GM13976 (cell line): Measurements from ENCODE around the gene SIGLEC7.
"Not testable (repeated sequence)": the region's sequence is repeated elsewhere in the genome, so short reads cannot be mapped to it uniquely, and the experiment has no call there.

Experiments used
- DNase-seq: peaks from one replicate; pipeline ENCODE4 v3.0.0; 2012; ENCODE audit warnings: low spot score
- in situ Hi-C: fragments of 300-500 bp; cut with MboI; formaldehyde crosslinking; loops from one replicate; pipeline ENCODE4 v1.12.0; 2022; ENCODE audit warnings: low sequenced_read_pairs, mixed read lengths, inconsistent platforms; ENCODE audit not compliant: unreplicated experiment
- TF ChIP-seq, protein P1 (sequence below): IDR thresholded peaks from 2 replicates; pipeline ENCODE4 v1.5.1; 2012; ENCODE audit warnings: borderline replicate concordance, mild to moderate bottlenecking; ENCODE audit not compliant: insufficient read depth; ENCODE audit errors: extremely low read depth, missing control alignments, control extremely low read depth

The SIGLEC7 gene

DNA sequence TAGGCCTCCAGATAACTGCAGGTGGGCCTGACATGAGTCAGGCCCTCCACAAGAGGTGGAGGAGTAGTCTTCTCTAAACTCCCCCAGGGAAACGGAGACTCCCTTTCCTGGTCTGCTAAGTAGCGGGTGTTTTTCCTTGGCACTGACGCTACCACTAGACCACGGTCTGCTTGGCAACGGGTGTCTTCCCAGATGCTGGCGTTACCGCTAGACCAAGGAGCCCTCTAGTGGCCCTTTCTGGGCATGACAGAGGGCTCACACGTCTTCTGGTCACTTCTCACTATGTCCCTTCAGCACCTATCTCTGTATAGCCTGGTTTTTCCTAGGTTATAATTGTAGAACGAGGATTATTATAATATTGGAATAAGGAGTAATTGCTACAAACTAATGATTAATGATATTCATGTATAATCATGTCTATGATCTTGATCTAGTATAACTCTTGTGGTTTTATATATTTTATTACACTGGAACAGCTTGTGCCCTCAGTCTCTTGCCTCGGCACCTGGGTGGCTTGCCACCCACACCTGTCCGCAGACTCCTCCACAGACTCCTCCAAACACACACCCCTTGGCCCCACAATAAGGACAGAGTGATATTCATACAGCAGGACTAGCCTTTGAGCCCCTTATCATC is 27.3 kb downstream of the SIGLEC7 start:
- TF ChIP-seq, protein P1, sequence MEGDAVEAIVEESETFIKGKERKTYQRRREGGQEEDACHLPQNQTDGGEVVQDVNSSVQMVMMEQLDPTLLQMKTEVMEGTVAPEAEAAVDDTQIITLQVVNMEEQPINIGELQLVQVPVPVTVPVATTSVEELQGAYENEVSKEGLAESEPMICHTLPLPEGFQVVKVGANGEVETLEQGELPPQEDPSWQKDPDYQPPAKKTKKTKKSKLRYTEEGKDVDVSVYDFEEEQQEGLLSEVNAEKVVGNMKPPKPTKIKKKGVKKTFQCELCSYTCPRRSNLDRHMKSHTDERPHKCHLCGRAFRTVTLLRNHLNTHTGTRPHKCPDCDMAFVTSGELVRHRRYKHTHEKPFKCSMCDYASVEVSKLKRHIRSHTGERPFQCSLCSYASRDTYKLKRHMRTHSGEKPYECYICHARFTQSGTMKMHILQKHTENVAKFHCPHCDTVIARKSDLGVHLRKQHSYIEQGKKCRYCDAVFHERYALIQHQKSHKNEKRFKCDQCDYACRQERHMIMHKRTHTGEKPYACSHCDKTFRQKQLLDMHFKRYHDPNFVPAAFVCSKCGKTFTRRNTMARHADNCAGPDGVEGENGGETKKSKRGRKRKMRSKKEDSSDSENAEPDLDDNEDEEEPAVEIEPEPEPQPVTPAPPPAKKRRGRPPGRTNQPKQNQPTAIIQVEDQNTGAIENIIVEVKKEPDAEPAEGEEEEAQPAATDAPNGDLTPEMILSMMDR, result peak; percentile 83
- in situ Hi-C loops, result loop anchor here (25.0 kb wide), 1 partner anchor 493 kb away; no protein-coding TSS in a partner anchor
- not testable (repeated sequence) for DNase-seq

DNA sequence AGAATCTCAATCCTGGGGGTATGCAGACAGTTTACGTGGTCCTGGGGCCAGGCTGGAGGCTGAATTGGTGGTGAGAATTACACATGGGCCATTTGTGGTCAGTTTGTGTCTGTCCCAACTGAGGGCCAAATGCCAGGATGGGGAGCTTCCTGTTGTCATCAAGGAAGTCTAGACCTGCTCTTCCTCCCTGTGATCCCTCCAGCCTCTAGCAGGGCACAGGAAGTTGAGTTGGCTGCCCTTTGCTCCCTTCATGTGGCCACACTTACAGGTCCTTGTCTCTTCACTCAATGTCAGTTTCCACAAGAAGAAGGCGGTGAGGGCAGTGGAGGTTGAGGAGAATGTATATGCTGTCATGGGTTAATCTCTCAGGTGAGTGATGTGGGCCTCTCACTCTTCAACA is 30.1 kb downstream of the SIGLEC7 start:
- TF ChIP-seq, protein P1, result no peak
- in situ Hi-C loops, result loop anchor here (25.0 kb wide), 1 partner anchor 490 kb away; no protein-coding TSS in a partner anchor
- no peak for DNase-seq

DNA sequence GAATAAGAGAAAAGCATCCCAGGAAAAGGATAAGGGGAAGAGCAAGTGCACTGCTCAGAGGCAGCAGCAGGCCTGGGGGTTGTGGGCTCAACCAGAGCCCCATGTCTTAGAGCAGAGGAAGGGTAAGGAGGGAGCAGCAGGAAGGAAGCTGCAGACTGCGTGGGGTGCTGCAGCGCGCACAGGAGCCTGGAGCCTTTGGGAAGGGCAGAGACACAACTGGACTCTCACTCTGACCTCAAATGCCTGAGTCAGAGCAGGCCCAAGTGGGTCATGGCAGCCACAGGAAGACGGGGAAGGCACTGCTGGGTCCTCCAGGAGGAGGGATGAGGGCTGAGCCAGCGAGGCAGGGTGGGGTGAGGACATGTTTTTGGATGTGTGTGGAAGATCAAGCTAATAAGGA is 31.6 kb downstream of the SIGLEC7 start:
- TF ChIP-seq, protein P1, result no peak
- no peak for DNase-seq
- in situ Hi-C loops, result loop anchor here (25.0 kb wide), 1 partner anchor 489 kb away; no protein-coding TSS in a partner anchor

DNA sequence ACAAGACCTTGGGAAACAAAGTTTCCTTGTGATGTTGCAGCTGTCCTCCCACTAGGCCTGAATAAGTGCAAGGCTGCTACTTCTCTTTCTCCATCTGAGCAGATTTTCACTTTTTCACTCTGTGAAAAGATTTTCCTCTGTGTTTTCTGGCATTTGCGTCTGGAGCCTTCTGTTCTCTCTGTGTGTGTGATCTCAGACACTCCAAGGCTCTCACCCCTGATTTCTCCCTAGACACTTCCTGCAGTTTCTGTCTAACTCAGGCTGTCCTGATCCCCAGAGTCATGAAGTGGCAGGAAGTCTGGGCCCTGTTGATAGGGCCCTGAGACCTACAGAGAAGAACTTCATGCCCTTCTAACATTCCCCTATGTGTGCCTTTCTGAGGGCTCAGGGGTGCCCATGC is 37.2 kb downstream of the SIGLEC7 start:
- no peak for DNase-seq
- in situ Hi-C loops, result no loop called here

DNA sequence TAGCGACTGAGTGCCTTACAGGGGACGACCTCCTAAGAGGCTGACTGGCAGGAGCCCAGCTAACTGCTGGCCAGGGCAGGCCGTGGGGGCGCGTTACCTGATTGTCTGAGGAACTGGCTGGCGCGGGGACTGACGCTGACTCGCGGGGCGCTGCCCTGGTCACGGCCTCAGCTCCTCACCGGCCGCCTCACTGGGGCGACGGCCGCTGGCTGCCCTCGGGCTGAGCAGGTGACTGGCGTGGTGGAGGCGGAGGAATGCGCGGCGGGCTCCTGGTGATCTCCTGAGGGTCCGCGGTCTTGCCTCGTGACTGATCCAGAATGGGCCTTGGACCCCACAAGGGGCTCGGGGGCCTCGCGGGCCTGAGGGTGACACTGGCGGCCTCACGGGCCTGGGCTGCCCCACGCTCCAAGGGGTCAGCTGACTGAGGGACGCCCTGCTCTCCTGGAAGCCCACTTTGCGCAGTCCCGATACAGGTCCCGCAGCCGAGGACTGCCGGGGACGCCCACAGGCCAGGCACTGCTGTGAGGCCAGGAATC is 39.3 kb downstream of the SIGLEC7 start:
- in situ Hi-C loops, result no loop called here
- TF ChIP-seq, protein P1, result no peak

More for the DNA sequence above, 37.2 kb downstream of the SIGLEC7 start:
- TF ChIP-seq, protein P1, result no peak

DNA sequence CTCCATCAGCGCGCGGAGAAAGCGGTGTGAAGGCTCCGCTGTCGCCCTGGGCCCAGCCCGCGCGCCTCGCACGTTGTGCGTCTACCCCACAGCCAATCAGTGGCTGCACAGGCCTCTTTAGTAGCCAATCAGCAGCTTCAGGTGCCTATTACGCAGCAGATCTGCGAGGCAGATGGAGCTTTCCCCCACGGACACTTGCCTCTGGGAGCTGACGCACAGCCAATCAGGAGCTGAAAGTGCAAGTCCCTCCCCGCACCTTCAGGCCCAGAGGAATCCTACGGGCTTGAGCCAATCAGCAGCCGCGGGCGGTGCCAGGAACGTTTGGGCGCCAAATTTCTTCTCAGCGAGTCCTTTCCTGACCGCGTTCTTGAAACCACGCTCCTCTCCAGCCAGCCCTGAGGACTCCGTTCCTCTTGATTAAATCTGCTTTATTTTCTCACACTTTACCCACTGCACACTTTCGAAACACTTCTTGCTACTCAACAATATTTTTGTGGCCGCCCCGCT is 39.9 kb downstream of the SIGLEC7 start:
- in situ Hi-C loops, result no loop called here
- TF ChIP-seq, protein P1, result no peak
- DNase-seq, result no peak

More for the DNA sequence above, 39.3 kb downstream of the SIGLEC7 start:
- no peak for DNase-seq
